NB4 (cell line): ENCODE measurements around the gene NUMB.
"Not testable (repeated sequence)": the region's sequence is repeated elsewhere in the genome, so short reads cannot be mapped to it uniquely, and the experiment has no call there.

Experiments
- DNase-seq: peaks from one replicate; pipeline ENCODE4 v3.0.0; 2010; ENCODE audit warnings: low read depth
- H3K4me3 ChIP-seq: one replicate; pipeline ENCODE4 v1.5.1; 2011; ENCODE audit warnings: mild to moderate bottlenecking, low read depth, low read length, moderate library complexity
- MYC ChIP-seq: IDR thresholded peaks from 2 replicates; pipeline ENCODE4 v1.6.1; 2011; ENCODE audit warnings: low read depth, low read length
- POLR2A ChIP-seq: IDR thresholded peaks from 2 replicates; pipeline ENCODE4 v1.6.1; 2011; ENCODE audit warnings: mild to moderate bottlenecking; ENCODE audit not compliant: insufficient read length; ENCODE audit errors: extremely low read depth
- TF ChIP-seq, protein P1 (sequence below): IDR thresholded peaks from one replicate; pipeline ENCODE4 v1.5.1; 2012; ENCODE audit warnings: low read depth, low read length
- TF ChIP-seq, protein P2 (sequence below): IDR thresholded peaks from 2 replicates; pipeline ENCODE4 v1.6.1; 2011; ENCODE audit warnings: low read depth, low read length

The NUMB gene

DNA sequence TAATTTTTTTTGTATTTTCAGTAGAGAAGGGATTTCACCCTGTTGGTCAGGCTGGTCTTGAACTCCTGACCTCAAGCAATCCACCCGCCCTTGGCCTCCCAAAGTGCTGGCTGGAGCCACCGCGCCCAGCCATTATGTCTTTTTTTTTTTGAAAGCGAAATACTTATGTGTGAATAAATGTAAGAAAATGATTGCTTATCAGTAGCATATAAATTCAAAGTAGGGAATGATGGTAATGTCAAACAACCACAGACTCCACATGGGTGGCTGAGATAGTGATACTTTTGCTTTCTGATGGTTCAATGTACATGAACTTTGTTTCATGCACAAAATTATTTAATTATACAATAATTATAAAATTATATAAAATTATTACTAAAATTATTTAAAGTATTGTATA is 145.2 kb downstream of the NUMB start:
- H3K4me3 ChIP-seq = no peak overlapping the region
- TF ChIP-seq, protein P1, sequence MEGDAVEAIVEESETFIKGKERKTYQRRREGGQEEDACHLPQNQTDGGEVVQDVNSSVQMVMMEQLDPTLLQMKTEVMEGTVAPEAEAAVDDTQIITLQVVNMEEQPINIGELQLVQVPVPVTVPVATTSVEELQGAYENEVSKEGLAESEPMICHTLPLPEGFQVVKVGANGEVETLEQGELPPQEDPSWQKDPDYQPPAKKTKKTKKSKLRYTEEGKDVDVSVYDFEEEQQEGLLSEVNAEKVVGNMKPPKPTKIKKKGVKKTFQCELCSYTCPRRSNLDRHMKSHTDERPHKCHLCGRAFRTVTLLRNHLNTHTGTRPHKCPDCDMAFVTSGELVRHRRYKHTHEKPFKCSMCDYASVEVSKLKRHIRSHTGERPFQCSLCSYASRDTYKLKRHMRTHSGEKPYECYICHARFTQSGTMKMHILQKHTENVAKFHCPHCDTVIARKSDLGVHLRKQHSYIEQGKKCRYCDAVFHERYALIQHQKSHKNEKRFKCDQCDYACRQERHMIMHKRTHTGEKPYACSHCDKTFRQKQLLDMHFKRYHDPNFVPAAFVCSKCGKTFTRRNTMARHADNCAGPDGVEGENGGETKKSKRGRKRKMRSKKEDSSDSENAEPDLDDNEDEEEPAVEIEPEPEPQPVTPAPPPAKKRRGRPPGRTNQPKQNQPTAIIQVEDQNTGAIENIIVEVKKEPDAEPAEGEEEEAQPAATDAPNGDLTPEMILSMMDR = no peak
- TF ChIP-seq MYC (no peak), POLR2A (no peak)
- TF ChIP-seq, protein P2, sequence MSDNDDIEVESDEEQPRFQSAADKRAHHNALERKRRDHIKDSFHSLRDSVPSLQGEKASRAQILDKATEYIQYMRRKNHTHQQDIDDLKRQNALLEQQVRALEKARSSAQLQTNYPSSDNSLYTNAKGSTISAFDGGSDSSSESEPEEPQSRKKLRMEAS = no peak
- no peak for DNase-seq

DNA sequence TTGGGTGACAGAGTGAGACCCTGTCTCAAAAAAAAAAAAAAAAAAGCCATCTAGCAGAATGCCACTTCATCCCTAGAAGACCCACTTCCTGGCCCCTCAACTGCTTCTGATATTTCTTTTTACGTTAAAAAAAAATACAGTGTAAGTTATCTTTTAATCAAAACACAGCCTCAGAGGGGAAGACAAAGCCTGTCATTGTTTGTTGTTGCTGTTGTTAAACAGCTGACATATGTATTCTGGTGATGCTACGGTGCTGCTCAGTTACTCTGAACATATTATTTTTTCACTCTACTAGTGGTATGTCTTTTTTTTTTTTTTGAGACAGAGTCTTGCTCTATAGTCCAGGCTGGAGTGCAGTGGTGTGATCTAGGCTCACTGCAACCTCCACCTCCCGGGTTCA is 145.7 kb downstream of the NUMB start:
- TF ChIP-seq POLR2A (no peak), MYC (no peak)
- TF ChIP-seq, protein P2 = no peak
- TF ChIP-seq, protein P1 = no peak
- H3K4me3 ChIP-seq = no peak overlapping the region
- no peak for DNase-seq

DNA sequence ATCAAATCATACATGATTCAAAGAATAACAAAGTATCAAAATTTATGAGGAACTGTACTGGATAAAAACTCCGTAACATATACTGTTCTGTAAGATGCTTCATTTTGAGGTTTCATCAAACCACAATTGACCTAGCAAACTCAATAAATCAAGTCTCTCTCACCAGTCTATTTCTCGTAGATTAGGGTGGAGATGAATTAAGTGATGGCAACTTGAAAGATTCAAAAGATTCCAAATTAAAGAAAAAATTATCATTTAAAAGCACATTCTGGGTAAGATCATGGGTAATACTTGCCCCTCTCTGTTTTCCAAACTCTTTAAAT is 146.7 kb downstream of the NUMB start:
- DNase-seq = no peak
- TF ChIP-seq MYC (no peak), POLR2A (no peak)
- TF ChIP-seq, protein P1 = no peak
- TF ChIP-seq, protein P2 = no peak
- peak overlapping the region; percentile 19 for H3K4me3 ChIP-seq

DNA sequence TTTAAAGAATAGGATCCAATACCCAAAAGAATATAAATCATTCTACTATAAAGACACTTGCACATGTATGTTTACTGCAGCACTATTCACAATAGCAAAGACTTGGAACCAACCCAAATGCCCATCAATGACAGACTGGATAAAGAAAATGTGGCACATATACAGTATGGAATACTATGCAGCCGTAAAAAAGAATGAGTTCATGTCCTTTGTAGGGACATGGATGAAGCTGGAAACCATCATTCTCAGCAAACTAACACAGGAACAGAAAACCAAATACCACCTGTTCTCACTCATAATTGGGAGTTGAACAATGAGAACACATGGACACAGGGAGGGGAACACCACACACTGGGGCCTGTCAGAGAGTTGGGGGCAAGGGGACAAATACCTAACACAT is 149.1 kb downstream of the NUMB start:
- DNase-seq, H3K4me3 ChIP-seq: not testable (repeated sequence)

DNA sequence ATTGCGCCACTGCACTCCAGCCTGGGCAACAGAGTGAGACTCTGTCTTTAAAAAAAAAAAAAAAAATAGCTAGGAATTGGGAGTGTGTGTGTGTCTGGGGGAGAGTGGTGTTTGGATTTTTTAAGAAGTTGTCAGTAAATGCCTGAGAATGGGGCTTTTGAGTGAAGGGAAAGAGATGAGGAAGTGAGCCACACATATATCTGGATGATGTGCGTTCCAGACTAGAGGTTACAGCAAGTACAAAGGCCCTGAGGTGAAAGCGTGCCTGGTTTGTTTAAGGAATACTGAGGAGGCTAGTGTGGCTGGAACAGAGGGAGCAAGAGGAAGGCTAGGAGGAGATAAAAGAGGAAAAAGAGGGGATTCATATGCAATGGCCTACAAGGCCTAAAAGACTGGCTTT is 151.1 kb downstream of the NUMB start:
- TF ChIP-seq, protein P2 = no peak
- TF ChIP-seq MYC (no peak), POLR2A (no peak)
- TF ChIP-seq, protein P1 = no peak
- DNase-seq = no peak
- H3K4me3 ChIP-seq = no peak overlapping the region

DNA sequence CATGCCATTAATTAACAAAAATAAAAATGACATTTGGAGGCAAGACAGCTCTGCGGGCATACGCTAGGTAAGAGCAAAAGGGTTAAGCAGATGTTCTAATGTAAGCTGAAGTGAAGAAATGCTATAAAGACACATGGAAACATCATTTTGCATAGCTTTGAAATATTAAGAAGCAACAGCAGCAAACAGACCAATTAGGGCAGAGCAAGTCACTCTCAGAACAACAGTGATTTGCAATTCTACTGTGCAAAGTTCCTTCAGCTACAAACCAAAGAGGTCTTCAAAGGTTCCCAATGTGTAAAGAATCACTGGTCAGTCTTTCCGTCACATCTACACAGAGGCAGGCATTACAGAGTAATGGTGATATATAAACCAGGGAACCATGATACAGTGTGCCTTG is 152.8 kb downstream of the NUMB start:
- no peak overlapping the region for H3K4me3 ChIP-seq
- TF ChIP-seq, protein P2 = no peak
- TF ChIP-seq MYC (no peak), POLR2A (no peak)
- TF ChIP-seq, protein P1 = no peak
- no peak for DNase-seq
